NK-92 treated with Interleukin-12 subunit alpha and Interleukin-12 subunit beta, amount 100 ng/mL, for 24 hours (cell line): ENCODE data around the gene BMI1.

Experiments used
- DNase-seq: peaks from one replicate; lab custom pipeline; 2025; lab: John Stamatoyannopoulos, UW

Gene BMI1

DNA sequence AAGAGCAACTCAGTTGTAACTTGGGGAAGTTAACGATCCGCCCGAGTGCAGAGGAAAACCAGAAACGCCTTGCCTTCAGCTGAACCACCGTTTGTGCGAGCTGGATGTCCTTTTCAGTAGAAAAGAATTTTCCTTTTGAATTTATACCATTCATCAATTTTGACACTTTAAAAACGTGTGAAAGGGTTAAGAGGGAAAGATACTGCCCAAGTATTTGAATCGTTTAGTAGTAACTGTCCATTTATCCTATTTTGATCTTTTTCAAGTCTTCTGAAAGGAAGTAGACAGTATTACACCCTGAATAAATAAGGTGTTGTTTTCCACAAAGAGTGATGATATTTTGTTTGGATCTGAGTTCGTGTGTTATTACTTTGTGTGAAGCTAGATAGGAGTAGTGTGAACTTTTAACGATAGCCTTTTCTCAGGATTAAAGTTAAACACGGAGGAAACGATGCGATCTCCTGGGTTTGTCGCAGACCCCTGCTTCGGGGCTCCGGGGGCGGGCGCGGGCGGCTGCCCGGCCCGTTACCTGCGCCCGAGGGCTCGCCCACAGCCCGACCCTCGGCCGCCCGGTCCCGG, 830 bp upstream of the BMI1 start:
- DNase-seq: no peak

- DNase-seq: peak; percentile 45
Observed at GRCh38 chr10:22321156-22321923, 441 bp downstream of the BMI1 start.

- DNase-seq: no peak
Observed at GRCh38 chr10:22321924-22322640, 1.2 kb downstream of the BMI1 start.

GRCh38 chr10:22322641-22323160, 1.8 kb downstream of the BMI1 start:
- no peak for DNase-seq

- no peak for DNase-seq
Observed at GRCh38 chr10:22323538-22324305, 2.8 kb downstream of the BMI1 start.

DNA sequence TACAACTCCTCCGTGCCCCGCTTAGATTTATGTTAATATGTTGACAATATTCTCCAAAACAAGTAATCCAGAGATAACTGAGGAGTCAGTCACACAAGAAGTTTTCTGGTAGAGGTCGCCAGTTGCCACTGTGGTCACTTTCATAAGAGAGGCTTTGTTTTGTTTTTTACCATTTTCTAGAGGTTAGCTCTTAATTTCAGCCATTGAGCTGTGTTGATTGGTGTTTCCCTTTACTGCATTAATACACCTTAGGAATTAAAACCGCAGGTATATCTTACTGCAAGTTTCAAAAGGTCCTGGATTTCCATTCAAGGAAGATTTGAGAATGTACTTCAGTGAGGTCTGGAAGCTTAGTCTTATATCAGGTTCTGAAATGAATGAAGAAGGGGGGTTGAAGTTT, 3.5 kb downstream of the BMI1 start:
- DNase-seq: no peak

- DNase-seq: no peak
Observed at GRCh38 chr10:22324893-22325271, 4.0 kb downstream of the BMI1 start.

- DNase-seq: peak; percentile 61
Observed at GRCh38 chr10:22325272-22326144, 4.6 kb downstream of the BMI1 start.

DNA sequence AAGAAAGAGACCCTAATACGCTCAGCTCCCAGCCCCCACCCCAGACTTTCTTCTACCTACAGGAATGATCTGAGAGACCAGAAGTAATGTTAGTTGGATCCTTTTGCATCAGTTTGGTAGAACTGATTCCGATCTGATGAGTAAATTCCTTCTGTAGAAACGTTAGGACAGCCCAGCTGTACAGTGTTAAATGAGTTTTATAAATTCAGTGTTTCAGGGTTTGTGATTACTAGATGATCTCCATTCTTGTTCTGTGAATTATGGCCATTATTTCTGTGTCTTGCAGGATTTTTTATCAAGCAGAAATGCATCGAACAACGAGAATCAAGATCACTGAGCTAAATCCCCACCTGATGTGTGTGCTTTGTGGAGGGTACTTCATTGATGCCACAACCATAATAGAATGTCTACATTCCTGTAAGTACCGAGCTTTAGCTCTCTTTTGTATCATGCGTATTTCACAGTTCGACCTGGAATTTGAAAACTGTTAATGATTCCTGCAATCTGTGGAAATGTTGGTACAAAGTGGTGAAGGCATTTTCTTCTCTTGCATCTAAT, 5.3 kb downstream of the BMI1 start:
- no peak for DNase-seq

- DNase-seq: no peak
Observed at GRCh38 chr10:22329150-22329549, 8.3 kb downstream of the BMI1 start.

DNA sequence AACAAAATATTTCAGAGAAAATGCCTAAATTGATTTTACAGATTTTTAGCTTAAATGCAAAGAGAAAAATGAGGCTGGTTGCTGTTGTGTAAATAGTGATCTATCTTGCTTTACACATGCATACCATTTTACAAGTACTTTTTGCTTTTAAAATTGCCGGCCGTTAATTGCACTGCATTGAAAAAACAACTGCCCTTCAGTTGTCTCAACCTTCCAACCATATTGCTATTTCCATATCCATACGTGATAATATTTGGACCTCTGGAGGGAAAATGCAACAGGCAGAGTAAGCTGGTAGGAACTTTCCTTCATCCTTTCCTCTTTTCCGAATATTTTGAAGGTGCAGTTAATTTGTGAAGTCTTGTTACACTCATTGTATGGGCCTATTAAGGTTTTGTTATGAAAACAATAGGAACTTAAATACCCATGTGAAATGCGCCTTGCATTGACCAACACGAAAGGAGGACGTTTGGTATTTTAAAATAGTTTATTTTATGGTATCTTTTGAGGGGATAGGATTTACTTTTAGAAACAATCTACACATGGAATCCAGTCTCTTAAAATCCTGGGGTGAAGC, 11.3 kb downstream of the BMI1 start:
- DNase-seq: no peak

DNA sequence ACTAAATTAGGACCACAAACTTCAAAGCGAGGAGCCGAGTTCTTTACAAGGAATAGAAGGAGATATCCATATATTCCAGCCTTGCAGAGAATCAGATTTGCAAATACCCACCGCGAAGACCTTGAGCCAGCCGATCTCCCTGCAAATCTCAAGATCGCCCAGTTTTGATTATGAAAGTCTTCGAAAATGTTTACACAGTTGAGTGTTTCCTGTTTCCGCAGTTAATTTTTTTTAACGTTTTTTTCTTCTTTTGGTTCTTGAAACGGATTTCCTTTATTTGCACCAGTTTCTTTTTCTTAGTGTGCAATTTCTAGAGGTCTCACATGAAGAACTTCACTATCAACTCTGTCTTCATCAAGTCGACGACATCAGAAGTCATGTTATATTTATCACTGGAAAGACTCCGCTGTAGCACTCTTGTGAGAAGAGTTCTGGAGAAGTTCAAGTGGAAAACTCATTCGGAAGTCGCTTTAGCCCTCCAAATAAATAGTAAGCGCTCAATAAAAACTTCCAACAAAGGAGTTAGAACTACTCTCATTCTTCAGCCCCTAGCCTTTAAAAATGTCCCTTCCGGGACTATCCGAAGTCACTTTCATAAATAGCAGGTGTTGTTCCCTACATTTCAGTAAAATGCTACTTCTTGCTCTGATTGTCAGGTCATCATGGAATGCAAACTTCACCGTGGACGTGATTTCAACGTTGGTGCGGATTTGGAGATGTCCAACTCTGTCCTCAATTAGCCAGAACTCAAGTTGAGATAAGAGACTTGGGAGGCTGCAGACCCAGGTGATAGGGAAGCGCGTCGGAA, 12.5 kb downstream of the BMI1 start:
- no peak for DNase-seq

DNA sequence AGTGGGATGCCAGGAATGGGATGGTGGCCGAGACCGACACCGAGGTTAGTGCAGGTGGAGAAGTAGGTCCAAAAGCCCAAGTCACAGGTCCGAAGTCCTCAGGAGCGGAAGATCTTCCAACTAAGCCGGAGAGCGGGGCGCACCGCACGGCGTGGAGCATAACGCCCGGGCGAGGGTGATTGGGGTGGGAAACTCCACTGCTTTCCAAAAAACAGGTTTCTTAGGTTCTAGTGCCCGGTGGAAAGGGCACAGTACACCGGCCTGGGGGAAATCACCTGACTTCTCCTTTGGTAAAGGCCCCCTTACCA, 13.0 kb downstream of the BMI1 start:
- DNase-seq: no peak

- no peak for DNase-seq
Observed at GRCh38 chr10:22334414-22335172, 13.7 kb downstream of the BMI1 start.

DNA sequence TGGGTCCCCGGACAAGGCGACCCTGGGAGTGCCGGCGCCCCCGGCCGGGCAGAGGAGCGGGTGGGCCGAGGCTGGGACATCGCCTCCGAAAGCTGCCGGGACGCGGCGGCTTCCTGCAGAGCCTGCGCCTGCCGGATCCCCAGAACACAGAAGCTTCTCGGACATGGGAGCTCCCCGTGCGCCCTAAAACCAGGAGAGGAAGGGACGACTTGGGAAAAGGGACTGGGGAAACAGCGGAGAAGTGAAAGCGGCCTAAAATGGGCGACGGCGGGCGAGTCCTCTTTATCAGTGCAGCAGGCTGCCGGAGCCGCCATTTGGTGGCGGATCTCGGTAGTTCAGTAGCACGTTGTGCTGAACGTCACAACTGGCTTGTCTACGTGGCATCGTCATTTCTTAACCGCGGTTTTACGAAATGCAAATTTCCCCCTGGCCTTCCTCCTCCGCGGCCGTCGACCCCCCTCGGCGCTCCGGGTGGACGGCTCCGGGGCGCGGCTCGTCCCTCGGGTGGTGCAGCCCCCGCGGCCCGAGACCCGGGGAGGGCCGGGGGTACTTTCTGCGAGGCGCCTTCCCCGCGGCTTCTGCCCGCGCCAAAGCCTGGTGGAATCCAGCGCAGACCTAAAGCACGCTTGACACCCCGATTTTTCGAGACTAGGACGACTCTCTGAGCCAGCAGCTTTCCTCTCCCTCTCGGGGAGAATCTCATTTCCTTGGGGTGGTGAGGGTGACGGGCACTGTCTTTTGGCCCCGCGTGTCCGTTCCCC, 14.5 kb downstream of the BMI1 start:
- DNase-seq: no peak

GRCh38 chr10:22338185-22338900, 17.4 kb downstream of the BMI1 start:
- no peak for DNase-seq

- no peak for DNase-seq
Observed at GRCh38 chr10:22338931-22339330, 18.0 kb downstream of the BMI1 start.
